Measurements from ENCODE around the gene SMIM28. TPM values are rescaled to one million over a fixed set of nuclear protein-coding genes. Genes with fewer than 3 reads are reported as not detected.

Gene SMIM28
- total and polyA plus RNA-seq, 9 of the 15 experiments (the other 6 are each of a cell fraction or from before 2014, with no cell fraction given): not detected

DNA sequence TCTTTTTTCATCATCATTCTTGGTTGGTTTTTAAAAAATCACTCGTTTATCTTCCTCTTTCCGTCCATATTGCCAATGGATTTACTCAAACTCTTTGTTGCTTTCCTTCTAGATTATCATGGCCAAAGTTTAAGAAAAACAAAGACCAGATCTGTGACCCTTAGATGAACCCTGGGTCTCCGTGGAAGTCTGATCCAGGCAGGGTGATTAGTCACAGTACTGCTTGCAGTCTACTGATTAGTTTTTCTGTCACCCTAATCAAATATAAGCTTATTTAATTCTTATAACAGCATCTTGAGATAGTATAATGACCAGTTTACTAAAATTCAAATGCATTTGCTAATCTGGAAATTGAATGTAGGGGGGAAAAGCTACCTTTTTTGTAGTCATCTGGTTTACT is 6.0 kb upstream of the SMIM28 start (continued):
- peak; percentile 63; the same call in 1 of the 2 replicates for TF ChIP-seq EP300 (IDR thresholded peaks at IDR 0.05; ENCODE audit: low read length)
- 0 out of 2 replicates have a peak, but pooled peaks have one; percentile 36 for TF ChIP-seq PML (IDR thresholded peaks at IDR 0.05; ENCODE audit: low read length)
- TF ChIP-seq SMARCE1 (IDR thresholded peaks at IDR 0.05): peak; percentile 57; the same call in 1 of the 2 replicates
- peak; percentile 49; the same call in 1 of the 2 replicates for TF ChIP-seq CREM (IDR thresholded peaks at IDR 0.05; ENCODE audit: low read depth)
- TF ChIP-seq, protein P1, sequence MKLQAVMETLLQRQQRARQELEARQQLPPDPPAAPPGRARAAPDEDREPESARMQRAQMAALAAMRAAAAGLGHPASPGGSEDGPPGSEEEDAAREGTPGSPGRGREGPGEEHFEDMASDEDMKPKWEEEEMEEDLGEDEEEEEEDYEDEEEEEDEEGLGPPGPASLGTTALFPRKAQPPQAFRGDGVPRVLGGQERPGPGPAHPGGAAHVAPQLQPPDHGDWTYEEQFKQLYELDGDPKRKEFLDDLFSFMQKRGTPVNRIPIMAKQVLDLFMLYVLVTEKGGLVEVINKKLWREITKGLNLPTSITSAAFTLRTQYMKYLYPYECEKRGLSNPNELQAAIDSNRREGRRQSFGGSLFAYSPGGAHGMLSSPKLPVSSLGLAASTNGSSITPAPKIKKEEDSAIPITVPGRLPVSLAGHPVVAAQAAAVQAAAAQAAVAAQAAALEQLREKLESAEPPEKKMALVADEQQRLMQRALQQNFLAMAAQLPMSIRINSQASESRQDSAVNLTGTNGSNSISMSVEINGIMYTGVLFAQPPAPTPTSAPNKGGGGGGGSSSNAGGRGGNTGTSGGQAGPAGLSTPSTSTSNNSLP (IDR thresholded peaks at IDR 0.05; ENCODE audit: borderline replicate concordance, low read depth, low read length): peak; percentile 60; the same call in 1 of the 2 replicates
- peak; percentile 68; the same call in 1 of the 2 replicates for TF ChIP-seq NCOR1 (IDR thresholded peaks at IDR 0.05)
- TF ChIP-seq, protein P2, sequence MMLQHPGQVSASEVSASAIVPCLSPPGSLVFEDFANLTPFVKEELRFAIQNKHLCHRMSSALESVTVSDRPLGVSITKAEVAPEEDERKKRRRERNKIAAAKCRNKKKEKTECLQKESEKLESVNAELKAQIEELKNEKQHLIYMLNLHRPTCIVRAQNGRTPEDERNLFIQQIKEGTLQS (IDR thresholded peaks at IDR 0.05): peak; percentile 31; the same call in 1 of the 2 replicates
- TF ChIP-seq, protein P2 (CRISPR knock-in tag; conservative IDR thresholded peaks at IDR 0.05): no peak
- TF ChIP-seq, protein P3, sequence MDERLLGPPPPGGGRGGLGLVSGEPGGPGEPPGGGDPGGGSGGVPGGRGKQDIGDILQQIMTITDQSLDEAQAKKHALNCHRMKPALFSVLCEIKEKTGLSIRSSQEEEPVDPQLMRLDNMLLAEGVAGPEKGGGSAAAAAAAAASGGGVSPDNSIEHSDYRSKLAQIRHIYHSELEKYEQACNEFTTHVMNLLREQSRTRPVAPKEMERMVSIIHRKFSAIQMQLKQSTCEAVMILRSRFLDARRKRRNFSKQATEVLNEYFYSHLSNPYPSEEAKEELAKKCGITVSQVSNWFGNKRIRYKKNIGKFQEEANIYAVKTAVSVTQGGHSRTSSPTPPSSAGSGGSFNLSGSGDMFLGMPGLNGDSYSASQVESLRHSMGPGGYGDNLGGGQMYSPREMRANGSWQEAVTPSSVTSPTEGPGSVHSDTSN (CRISPR knock-in tag; IDR thresholded peaks at IDR 0.05; ENCODE audit: low read depth): no peak
- TF ChIP-seq, protein P3 (tag; conservative IDR thresholded peaks at IDR 0.05; ENCODE audit: low read depth): peak; percentile 46; the same call in 1 of the 2 replicates
- TF ChIP-seq TAF7 (tag; IDR thresholded peaks at IDR 0.05): no peak
- TF ChIP-seq ZNF444 (CRISPR knock-in tag; IDR thresholded peaks at IDR 0.05): no peak
- peak; percentile 64 for TF ChIP-seq TAL1 (IDR thresholded peaks at IDR 0.05)
- no peak for TF ChIP-seq ZSCAN32 (CRISPR knock-in tag; IDR thresholded peaks at IDR 0.05)
- peak; percentile 82 for TF ChIP-seq TEAD4 (IDR thresholded peaks at IDR 0.05; ENCODE audit: low read length)
- no peak for TF ChIP-seq TEAD4 (CRISPR knock-in tag; IDR thresholded peaks at IDR 0.05; ENCODE audit: borderline replicate concordance)
- peak; percentile 75 for TF ChIP-seq DPF2 (IDR thresholded peaks at IDR 0.05)
- TF ChIP-seq CBFA2T3 (IDR thresholded peaks at IDR 0.05): peak; percentile 82
- TF ChIP-seq, protein P4, sequence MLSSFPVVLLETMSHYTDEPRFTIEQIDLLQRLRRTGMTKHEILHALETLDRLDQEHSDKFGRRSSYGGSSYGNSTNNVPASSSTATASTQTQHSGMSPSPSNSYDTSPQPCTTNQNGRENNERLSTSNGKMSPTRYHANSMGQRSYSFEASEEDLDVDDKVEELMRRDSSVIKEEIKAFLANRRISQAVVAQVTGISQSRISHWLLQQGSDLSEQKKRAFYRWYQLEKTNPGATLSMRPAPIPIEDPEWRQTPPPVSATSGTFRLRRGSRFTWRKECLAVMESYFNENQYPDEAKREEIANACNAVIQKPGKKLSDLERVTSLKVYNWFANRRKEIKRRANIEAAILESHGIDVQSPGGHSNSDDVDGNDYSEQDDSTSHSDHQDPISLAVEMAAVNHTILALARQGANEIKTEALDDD (IDR thresholded peaks at IDR 0.05): peak; percentile 76; the same call in 1 of the 2 replicates
- no peak for TF ChIP-seq XRCC3 (IDR thresholded peaks at IDR 0.05)
- no peak for TF ChIP-seq ZNF232 (CRISPR knock-in tag; IDR thresholded peaks at IDR 0.05)
- peak; percentile 73 for TF ChIP-seq JUND (IDR thresholded peaks at IDR 0.05; ENCODE audit: borderline replicate concordance, low read depth, low read length)
- TF ChIP-seq JUND (tag; IDR thresholded peaks at IDR 0.05; ENCODE audit: borderline replicate concordance, low read depth, low read length): peak; percentile 50; the same call in 1 of the 3 replicates
